ENCODE data around the gene BAK1. TPM values are rescaled to one million over a fixed set of nuclear protein-coding genes. Genes with fewer than 3 reads are reported as not detected.

BAK1 gene
- total RNA-seq, 2 experiments from 2014 or later: 32.0 to 34.3 TPM

Other genes with a start within 250 kb of the BAK1 start
- gene KIFC1, start 188.5 kb downstream of the BAK1 start, total RNA-seq: 10 to 100 TPM; 74.1 to 76.9 TPM
- 10 to 100 TPM; 23.5 to 26.0 TPM for gene PHF1, start 169.3 kb downstream of the BAK1 start, total RNA-seq
- 100 to 1,000 TPM; 125 to 126 TPM for gene CUTA, start 162.2 kb downstream of the BAK1 start, total RNA-seq
- 10 to 100 TPM; 26.4 to 29.3 TPM for gene SYNGAP1, start 160.2 kb downstream of the BAK1 start, total RNA-seq
- gene ZBTB9, start 125.7 kb downstream of the BAK1 start, total RNA-seq: 10 to 100 TPM; 11.3 to 11.7 TPM
- gene ITPR3, start 41.0 kb upstream of the BAK1 start, total RNA-seq: 10 to 100 TPM; 35.5 to 36.6 TPM
- 100 to 1,000 TPM; 118 to 126 TPM for gene UQCC2, start 131.4 kb upstream of the BAK1 start, total RNA-seq
- gene IP6K3, start 166.6 kb upstream of the BAK1 start, total RNA-seq: not detected
- 10 to 100 TPM; 33.1 to 38.8 TPM for gene LEMD2, start 208.9 kb upstream of the BAK1 start, total RNA-seq
- not detected for gene MLN, start 223.7 kb upstream of the BAK1 start, total RNA-seq

Measured in activated naive CD8-positive, alpha-beta T cell treated with anti-CD3 and anti-CD28 coated beads for 36 hours (primary cell).